HG03439 (cell line): ENCODE data around the gene CD69.

Experiments
- ATAC-seq: cut with Tn5 transposase; IDR thresholded peaks from one replicate; pipeline ENCODE4 v1.9.1; 2021; ENCODE audit warnings: mild to moderate bottlenecking, moderate library complexity; ENCODE audit not compliant: unreplicated experiment

The CD69 gene

GRCh38 chr12:9782547-9783382, 22.1 kb upstream of the CD69 start:
- ATAC-seq, result no peak

DNA sequence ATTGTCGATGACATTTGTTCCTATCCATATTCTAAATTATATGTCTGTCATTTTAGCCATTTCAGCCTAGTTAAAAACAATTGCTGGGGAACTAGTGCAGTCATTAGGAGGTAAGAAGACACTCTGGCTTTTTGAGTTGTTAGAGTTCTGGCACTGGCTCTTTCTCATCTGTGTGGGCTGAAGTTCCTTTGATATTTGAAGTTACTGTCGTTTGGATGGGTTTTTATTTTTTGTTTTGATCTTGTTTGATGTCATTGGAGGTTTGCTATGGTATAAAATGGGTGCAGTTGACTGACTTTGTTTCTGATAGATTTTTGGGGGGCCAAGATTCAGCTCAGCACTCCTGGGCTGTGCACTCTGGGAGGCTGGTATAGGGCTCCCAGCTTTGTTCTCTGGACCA, 20.7 kb upstream of the CD69 start:
- ATAC-seq, result no peak

GRCh38 chr12:9779209-9779608, 18.5 kb upstream of the CD69 start:
- no peak for ATAC-seq

DNA sequence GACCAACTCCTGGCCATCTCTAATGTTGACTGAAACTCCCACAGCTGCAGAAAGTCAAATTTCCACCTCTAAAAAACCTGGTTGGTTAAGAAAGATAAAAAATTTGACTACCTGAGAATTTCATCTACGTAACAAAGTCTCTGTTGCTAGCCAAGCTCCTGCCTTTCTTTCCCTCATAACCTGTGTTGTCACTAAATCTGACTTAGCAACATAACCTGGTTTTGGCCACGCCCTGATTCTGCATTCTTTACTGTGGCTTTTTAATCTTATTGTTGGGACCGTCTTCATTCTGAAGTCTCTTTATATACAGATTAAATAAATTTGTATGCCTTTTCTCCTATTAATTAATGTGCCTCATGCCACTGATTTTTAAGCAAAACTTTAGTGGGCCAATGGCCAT, 16.1 kb upstream of the CD69 start:
- ATAC-seq, result no peak

DNA sequence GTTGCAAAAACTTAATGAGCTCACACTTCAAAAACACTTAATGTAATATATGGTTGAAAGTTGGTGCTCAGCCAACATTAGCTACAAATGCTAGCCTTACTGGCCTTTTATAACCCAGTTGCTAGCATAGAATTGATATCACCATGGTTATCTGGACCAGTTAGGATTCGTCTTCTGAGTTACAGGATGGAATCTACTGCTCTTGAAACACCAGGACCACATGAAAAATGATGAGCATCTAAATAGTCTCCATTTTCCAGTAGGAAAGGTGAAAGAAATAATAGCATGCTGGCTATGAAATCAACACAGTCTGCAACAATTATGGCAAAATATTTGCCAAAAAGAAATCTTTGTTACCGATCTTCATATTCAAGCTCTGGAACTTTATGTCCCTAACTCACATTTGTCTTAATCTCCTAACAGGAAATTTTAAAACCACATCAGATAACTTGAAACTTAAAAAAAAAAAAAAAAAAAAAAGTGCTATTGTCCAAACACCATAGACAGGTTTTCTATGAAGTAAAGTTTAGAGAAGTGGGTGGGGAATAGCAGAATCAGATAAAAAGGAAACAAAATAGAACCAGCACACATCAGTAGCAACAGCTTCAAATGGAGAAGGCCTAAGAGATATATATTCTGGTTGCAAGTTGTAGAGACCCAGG, 12.6 kb upstream of the CD69 start:
- ATAC-seq, result no peak

DNA sequence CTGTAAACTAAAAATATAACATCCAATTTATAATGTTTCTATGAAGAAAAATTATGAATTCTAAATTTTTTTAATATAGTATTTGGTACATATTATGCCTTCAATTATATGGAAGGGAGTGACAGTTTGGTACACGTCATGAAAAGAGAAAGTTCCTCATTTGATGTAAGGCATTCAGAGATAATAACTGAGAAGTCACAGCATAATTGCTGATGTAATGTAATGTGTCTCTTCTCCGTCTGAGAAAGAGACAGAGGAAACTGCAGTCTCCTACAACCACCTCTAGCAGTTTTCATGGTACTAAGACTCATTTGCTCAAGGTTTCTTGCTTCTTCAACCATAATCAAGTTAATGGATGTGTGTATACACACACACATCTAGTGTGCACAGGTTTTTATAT, 2.3 kb upstream of the CD69 start:
- ATAC-seq, result no peak

DNA sequence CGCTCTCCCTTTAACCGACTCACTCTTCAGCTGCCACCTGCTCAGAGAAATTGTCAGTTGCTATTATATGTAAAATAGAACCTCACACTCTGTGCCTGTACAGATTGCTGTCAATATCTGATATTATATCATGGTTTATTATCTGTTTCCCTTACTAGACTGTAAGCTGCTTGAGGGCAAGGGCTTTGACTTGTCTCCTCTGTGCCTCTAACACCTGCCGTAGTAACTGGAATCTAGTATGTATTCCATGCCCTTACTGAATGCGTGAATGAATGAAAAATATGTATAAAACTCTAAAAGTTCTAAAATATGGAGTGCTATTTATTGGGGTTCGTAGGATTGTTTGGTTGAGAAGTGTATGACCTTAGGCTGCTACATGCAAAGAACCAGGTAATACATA, 1.7 kb upstream of the CD69 start:
- no peak for ATAC-seq

DNA sequence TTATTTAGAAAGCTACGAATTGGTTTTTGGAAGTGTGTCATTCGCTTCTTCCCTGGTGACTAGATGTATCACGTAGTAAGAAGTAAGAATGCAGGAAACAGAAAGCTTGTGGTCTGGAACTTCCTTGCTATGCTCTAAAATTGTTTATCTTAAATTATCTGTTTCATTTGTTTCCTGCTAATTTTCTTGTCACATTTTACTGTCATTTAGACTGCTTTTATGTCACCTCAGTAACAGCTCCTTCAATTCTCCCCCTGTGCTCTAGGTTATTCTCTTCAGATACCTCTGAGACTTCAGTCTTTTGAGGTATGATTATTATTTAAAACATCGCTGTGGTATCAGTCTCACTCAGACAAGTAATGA, 699 bp upstream of the CD69 start:
- no peak for ATAC-seq

- no peak for ATAC-seq
These were observed 581 bp downstream of the CD69 start for GRCh38 chr12:9760120-9760519.

DNA sequence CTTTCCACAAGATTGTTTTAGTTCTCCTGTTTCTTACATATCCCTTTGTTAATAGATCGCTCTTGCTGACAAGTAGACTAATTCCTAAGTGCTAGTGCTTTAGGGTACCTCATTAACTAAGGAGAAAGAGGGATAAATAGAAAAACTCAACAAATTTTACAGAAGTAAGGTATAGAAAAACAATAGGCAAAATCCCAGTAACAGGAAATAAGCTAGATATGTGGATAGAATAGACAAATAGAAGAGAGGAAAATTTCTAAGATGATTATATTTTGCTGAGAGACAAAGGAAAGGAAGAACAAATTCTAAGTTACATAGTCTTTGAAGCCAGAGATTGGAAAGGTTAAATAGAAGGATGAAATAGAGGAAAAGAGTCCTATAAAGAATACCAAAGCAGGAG, 1.0 kb downstream of the CD69 start:
- no peak for ATAC-seq

DNA sequence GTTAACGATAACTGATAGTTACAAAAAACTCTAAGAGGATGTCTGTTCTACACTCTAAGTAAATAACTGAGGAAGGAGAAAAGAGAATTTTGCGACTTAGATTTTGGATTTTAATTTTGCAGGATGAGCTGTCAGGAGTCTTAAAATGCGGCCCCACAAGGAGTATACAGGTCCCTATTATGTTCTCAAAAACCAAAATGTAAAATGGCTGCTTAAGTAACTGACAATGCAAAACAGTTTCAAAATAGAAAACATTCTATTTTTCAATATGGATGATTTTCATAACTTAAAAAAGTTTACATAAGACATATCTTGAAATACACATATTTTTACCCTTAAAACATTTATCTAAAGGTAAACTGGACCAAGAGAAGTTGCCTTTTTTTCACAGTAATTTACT, 2.6 kb downstream of the CD69 start:
- ATAC-seq, result no peak

DNA sequence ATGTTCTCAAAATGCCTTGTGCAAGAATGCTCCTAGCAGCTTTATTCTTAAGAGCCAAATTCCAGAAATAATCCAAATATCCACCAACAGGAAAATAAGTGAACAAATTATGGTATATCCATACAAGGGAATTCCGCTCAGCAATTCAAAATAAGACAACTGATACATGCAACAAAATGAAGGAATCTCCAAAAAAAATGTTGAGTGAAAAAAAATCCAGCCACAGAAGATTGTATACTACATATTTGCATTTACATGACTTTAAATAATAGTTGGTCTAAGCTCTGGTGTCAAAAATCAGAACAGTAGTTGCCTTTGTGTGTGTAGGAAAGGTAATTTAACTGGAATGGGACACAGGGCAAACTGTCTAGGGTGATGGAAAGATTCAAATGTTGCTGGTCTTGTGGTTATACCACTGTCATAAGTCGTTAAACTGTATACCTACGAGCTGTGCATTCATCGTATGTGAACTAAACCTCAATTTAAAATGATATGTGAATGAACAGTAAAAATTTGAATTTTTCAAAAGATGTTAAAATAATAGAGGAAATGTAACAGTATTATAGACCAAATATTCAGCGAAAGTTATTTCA, 3.2 kb downstream of the CD69 start:
- no peak for ATAC-seq

- no peak for ATAC-seq
These were observed 4.0 kb downstream of the CD69 start for GRCh38 chr12:9756706-9757105.

- no peak for ATAC-seq
These were observed 4.5 kb downstream of the CD69 start for GRCh38 chr12:9756170-9756569.

GRCh38 chr12:9755567-9755966, 5.1 kb downstream of the CD69 start:
- ATAC-seq, result no peak

DNA sequence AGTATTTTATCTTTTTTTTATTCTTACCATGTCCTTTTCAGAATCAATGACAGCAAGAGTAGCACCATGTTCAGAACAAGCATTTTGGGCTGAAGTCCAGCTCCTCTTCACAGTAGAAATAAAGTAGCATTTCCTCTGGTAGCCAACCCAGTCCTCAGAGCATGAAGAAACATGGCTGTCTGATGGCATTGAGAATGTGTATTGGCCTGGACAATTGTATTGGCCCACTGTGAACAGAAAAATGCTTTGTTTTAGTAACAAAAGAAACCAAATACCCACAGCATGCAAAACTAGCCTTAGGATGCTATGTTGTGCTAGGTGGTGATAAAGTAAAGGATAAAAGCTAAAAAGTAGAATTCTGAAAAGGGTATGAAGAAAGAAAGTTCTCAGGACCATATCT, 5.7 kb downstream of the CD69 start:
- no peak for ATAC-seq

DNA sequence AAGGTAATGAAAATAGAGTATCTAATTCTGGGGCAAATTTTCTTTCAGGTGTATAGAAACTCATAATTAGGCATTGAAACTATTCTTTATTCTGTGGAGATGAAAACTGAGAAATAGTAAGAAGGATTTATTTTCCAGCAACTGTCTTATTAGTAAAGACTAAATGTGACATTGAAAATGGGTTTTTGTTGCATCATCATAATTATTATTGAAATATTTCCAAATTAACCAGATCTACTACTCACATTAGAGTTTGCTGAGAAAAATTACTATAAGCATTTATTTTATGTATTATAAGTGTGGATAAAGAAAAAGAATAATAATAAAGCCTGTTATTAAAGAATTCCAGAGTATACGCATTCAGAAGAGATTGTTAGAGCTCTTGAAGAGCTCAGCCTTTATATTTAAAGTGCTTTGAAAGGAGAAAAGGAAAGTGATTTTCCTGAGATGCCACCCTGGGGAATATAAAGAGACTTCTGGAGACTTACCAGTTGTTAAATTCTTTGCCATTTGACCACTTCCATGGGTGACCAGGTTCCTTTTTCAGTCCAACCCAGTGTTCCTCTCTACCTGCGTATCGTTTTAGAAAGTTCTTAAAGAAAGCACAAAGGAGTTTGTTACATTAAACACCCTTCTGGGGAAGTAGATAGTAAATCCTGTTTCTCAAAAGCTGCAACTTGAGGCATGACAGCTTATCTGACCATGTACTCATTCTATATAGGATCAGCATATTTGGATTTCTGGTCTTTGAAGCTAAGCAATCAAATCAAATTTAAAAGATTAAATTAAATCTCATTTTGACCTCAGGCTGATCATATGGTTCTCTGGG, 6.4 kb downstream of the CD69 start:
- no peak for ATAC-seq

DNA sequence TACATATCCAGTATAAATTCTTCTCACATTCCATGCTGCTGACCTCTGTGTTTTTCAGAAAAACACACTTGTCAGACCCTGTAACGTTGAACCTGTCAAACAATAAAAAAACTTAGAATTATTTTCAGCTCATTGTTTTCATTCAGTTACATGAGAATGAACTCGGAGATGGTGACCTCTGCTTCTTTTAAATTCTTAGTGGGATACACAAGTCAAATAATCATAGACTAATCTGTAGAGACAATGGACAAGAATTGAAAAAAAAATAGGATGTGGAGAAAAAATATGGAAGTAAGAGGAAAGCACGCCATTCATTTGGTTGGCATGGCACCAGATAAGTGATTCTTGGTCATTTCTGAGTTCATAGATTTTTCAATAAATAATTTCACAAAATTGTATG, 7.2 kb downstream of the CD69 start:
- no peak for ATAC-seq

GRCh38 chr12:9753073-9753472, 7.6 kb downstream of the CD69 start:
- ATAC-seq, result no peak

- no peak for ATAC-seq
These were observed 8.4 kb downstream of the CD69 start for GRCh38 chr12:9752145-9752933.
